ENCODE data around the gene AMBRA1.
A peak's percentile ranks its signal among the peaks of the same experiment; 100 is the strongest.

Gene AMBRA1

DNA sequence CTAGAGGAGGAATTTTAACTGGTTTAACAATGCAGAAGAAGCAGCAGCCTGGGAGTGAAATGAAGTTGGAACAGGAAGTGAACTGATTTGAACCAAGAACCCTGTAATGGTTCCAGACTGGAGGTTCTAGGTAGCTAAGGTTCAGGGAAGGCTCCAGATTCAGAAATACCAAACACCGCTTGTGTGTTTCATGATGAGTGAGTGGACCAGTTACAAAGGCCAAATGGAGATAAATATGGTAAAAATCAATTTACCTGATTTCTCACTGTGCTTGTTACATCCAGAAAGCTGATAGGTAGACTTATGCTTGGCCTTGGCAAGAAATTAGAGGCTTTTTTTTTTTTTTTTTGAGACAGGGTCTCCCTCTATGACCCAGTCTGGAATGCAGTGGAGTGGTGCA is 36.4 kb upstream of the AMBRA1 start:
- Histone ChIP-seq H3K9me3 (ENCODE audit: control insufficient read depth, insufficient read depth, low read length) (no peaks in the 10 kb centered on the region), H3K4me1 (ENCODE audit: insufficient read depth, low read length) (no peaks in the 10 kb centered on the region), H3K9ac (ENCODE audit: low read depth, low read length) (no peak overlapping the region), H3K36me3 (ENCODE audit: insufficient read depth, low read length) (peaks cover 9% of the 10 kb centered on the region)

DNA sequence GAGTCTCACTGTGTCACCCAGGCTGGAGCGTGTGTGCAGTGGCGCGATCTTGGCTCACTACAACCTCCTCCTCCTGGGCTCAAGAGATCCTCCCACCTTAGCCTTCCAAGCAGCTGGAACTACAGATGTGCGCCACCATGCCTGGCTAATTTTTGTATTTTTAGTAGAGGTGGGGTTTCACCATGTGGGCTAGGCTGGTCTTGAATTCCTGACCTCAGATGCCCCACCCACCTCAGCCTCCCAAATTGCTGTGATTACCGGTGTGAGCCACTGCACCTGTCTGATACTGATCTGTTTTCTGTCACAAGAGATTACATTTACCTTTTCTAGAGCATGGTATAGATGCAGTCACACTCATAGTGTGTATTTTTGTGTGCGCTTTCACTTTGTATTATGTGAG is 35.1 kb upstream of the AMBRA1 start:
- H3K9me3 ChIP-seq (ENCODE audit: control insufficient read depth, insufficient read depth, low read length), result no peaks in the 10 kb centered on the region
- H3K4me1 ChIP-seq (ENCODE audit: insufficient read depth, low read length), result no peaks in the 10 kb centered on the region
- H3K9ac ChIP-seq (ENCODE audit: low read depth, low read length), result no peak overlapping the region
- peaks cover 9% of the 10 kb centered on the region for H3K36me3 ChIP-seq (ENCODE audit: insufficient read depth, low read length)

DNA sequence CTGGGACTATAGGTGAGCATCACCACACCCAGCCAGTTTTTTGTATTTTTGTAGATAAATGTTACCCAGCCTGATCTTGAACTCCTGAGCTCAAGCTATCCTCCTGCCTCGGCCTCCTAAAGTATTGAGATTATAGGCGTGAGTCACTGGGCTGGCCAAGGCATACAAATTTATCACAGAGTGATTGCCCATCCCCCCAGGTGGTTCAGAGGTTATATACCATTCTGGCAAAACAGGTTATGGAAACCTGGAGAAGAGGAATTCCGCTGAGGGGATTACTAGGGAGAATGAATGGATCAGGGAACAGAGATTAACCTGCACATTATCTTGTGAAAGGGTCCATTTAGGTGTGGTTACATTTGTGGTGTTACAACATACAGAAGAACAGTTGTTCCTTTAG is 31.6 kb upstream of the AMBRA1 start:
- Histone ChIP-seq H3K9me3 (ENCODE audit: control insufficient read depth, insufficient read depth, low read length) (no peaks in the 10 kb centered on the region), H3K9ac (ENCODE audit: low read depth, low read length) (no peak overlapping the region), H3K36me3 (ENCODE audit: insufficient read depth, low read length) (peaks cover 13% of the 10 kb centered on the region), H3K4me1 (ENCODE audit: insufficient read depth, low read length) (no peaks in the 10 kb centered on the region)

DNA sequence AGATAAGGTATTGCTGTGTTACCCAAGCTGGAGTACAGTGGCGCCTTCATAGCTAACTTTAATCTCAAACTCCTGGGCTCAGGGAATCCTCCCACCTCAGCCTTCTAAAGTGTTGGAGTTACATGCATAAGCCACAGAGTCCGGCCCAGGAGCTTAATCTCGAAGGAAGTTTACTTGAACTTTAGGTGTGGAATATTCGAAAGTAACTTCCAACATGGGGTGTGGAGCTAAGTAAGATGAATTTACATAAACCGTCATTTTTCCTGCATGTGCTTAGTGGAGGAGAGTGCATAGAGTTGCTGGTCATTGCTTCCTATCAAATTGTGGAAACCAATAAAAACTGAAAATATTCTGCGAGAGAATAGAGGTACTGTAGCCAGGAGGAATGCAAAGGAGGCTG is 25.0 kb upstream of the AMBRA1 start:
- Histone ChIP-seq H3K4me1 (ENCODE audit: insufficient read depth, low read length) (peaks cover 4% of the 10 kb centered on the region; the same call in 1 of the 2 replicates), H3K9ac (ENCODE audit: low read depth, low read length) (no peak overlapping the region), H3K36me3 (ENCODE audit: insufficient read depth, low read length) (peaks cover 4% of the 10 kb centered on the region; the same call in 1 of the 2 replicates), H3K9me3 (ENCODE audit: control insufficient read depth, insufficient read depth, low read length) (no peaks in the 10 kb centered on the region)

DNA sequence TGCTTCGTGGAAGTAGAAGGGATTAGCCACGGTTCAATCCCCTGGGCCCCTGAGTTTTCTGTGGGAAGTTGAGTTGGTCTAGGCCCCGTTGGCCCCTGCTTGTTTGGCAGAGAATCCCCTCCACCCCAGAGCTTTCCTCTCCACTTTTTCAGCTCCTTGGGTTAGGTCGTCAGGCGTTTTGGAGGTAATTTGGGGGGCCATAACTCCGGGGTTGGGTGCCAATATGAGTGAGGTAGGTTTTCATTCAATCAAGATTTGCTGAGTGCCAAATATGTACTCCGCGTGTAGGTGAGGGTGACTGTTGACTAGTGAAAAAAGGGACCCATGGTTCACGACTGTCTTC is 24.1 kb upstream of the AMBRA1 start:
- Histone ChIP-seq H3K36me3 (ENCODE audit: insufficient read depth, low read length) (peaks cover 4% of the 10 kb centered on the region; the same call in 1 of the 2 replicates), H3K4me1 (ENCODE audit: insufficient read depth, low read length) (peaks cover 4% of the 10 kb centered on the region; the same call in 1 of the 2 replicates), H3K9ac (ENCODE audit: low read depth, low read length) (peak overlapping the region; percentile 75), H3K9me3 (ENCODE audit: control insufficient read depth, insufficient read depth, low read length) (no peaks in the 10 kb centered on the region)

DNA sequence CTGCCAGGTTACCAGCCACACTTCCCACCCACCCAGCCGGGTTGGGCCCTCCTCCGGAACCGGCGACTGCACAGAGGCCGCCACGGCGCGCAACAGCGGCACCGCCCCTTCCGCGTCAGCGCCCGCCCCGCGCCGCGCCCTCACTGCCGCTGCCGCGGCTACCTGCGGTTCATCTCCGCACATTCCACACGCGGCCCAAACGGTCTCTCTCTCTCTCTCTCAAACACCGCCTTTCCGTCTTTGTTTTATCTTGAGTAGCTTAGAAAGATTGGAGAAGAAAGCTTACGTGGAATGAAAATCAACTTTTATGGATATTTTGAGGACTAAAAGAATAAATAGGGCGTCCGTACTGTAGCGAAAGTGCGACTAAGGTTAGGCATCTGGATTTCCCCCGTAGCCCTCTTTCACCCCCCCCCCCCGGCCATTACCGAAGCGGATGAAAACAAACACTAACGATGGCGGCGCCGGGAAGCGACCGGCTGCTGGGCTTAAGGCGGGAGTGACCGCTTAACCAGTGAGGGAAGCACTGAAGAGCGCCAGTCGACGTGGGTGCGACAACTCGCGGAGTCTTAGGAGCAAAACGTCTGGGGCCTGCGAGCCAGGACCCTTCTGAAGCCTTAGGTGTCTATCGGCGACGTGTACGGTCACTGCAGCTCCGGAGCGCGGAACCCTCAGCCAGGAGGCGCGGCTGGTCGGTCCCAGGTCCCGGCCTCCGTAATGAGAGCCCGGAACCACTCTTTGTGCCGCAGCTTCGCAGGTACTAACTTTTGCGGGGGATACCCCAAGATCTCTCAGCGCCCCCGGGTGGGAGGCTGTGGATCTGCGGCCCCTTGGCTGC is 23.5 kb upstream of the AMBRA1 start, which contains the start of the genes ATG13 and HARBI1:
TSS of gene ATG13 (plus strand) at position 420 of the 838 bp plus-strand sequence. CDS start 26,739 bp downstream, outside the sequence.
TSS of gene HARBI1 (minus strand) at position 94 of the 838 bp plus-strand sequence. CDS start 990 bp downstream, outside the sequence.
- Histone ChIP-seq H3K4me1 (ENCODE audit: insufficient read depth, low read length) (peaks cover 4% of the 10 kb centered on the region; the same call in 1 of the 2 replicates), H3K36me3 (ENCODE audit: insufficient read depth, low read length) (peaks cover 4% of the 10 kb centered on the region; the same call in 1 of the 2 replicates), H3K9ac (ENCODE audit: low read depth, low read length) (peak within 1 kb of the TSS; percentile 75), H3K9me3 (ENCODE audit: control insufficient read depth, insufficient read depth, low read length) (no peaks in the 10 kb centered on the region)

DNA sequence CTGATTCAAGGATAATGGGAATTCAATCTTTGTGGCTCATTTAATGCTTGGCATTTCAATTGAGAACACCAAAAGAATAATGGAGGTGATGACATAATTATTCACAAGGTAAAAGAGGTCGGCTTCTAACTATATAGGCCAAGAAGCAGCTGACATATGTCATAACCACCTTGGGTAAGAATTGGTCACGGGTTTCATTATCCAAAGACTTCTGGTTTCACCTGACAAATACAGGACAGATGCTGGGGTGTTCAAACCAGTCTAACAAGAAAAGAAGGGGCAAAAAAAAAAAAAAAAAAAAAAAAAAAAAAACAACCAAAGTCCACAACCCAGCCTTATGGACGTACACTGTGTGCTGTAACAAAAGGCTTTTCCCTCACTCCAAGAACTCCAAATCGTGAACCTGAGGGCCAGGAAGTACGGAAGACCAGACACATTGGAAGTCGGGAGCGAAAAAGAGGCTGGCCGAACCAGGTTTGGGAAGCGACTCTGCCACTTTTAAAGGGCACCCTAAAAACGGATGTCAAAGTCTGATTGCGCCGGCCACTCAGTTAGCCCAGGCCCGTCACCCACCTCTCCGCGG is 22.8 kb upstream of the AMBRA1 start:
- Histone ChIP-seq H3K4me1 (ENCODE audit: insufficient read depth, low read length) (peaks cover 4% of the 10 kb centered on the region; the same call in 1 of the 2 replicates), H3K36me3 (ENCODE audit: insufficient read depth, low read length) (peaks cover 4% of the 10 kb centered on the region; the same call in 1 of the 2 replicates), H3K9ac (ENCODE audit: low read depth, low read length) (peak overlapping the region; percentile 75), H3K9me3 (ENCODE audit: control insufficient read depth, insufficient read depth, low read length) (no peaks in the 10 kb centered on the region)

DNA sequence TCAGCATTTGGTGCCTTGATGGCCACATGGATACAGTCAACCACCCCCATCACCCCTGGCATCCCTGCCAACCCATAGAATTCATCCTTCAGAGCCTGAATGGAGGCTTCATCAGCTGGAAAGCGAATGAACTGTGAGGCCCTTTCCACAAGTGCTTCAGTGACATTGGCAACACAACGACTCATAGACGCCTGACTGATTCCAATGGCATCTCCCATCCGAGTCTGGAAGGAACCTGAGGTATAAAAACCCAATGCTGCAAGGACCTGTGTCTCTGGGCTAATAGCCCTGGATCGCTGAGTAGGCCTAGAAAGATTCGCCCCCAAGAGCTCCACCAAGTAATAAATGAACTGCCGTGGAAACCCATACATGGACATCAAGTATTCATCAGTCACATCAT is 21.9 kb upstream of the AMBRA1 start:
- Histone ChIP-seq H3K9ac (ENCODE audit: low read depth, low read length) (no peak overlapping the region), H3K4me1 (ENCODE audit: insufficient read depth, low read length) (peaks cover 4% of the 10 kb centered on the region; the same call in 1 of the 2 replicates), H3K9me3 (ENCODE audit: control insufficient read depth, insufficient read depth, low read length) (no peaks in the 10 kb centered on the region), H3K36me3 (ENCODE audit: insufficient read depth, low read length) (no peaks in the 10 kb centered on the region)

DNA sequence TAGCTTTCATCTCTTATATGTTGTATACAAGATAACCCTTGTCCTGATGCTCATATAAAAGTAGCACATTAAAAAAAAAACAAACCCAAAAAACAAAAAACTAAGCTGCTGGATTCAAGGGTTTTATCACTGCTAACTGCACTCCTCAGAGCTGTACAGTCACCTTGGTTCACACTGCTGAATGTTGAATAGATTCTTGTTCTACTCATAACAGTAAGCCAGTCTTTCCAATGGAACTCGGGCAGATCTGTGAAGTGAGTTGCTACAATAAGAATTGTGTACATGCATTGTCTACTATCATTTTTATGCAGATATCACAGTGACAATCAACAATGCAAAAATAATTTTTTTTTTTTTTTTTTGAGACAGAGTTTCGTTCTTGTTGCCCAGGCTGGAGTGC is 18.5 kb upstream of the AMBRA1 start:
- no peaks in the 10 kb centered on the region for H3K9me3 ChIP-seq (ENCODE audit: control insufficient read depth, insufficient read depth, low read length)
- no peak overlapping the region for H3K9ac ChIP-seq (ENCODE audit: low read depth, low read length)
- H3K4me1 ChIP-seq (ENCODE audit: insufficient read depth, low read length), result no peaks in the 10 kb centered on the region
- H3K36me3 ChIP-seq (ENCODE audit: insufficient read depth, low read length), result no peaks in the 10 kb centered on the region

DNA sequence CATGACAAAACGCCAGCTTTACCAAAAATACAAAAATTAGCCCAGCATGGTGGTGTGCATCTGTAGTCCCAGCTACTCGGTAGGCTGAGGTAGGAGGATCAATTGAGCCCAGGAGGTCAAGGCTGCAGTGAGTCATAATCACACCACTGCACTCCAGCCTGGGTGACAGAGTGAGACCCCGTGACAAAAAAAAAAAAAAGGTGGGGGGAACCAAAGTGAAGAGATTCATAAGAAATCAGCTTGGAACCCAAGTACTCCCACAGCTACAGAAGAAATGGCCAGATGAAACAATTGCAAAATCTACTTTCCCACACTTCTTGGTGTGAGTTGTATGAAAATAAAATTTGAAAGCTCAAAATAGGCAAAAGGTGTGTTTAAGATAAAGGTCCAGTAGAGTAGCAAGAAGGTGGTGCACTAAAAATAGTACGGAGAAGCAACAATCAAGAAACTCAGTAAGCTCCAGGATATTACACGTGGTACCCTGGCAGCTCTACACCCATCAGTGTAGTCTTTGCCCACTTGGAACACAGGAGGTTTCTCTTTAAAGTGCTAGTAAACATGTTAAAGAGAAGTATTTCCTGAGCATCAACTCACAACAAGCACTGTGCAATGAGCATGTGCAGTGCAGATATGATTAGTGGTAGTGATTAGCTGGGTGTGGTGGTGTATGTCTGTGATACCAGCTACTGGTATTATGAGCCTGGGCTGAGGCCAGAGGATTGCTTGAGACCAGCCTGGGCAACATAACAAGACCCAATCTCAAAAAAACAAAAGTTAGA is 17.9 kb upstream of the AMBRA1 start:
- Histone ChIP-seq H3K9ac (ENCODE audit: low read depth, low read length) (no peak overlapping the region), H3K9me3 (ENCODE audit: control insufficient read depth, insufficient read depth, low read length) (no peaks in the 10 kb centered on the region), H3K36me3 (ENCODE audit: insufficient read depth, low read length) (no peaks in the 10 kb centered on the region), H3K4me1 (ENCODE audit: insufficient read depth, low read length) (no peaks in the 10 kb centered on the region)

DNA sequence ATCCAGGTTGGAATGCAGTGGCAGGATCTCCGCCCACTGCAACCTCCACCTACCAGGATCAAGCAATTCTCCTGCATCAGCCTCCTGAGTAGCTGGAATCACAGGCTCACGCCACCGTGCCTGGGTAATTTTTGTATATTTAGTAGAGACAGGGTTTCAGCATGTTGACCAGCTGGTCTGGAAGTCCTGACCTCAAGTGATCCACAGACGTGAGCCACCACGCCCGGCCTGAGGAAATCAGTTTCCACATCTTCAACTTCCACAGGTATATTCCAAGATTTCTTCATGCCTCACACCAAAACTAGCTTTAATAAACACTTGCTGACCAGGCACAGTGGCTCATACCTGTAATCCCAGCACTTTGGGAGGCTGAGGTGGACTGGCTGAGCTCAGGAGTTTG is 15.6 kb upstream of the AMBRA1 start:
- Histone ChIP-seq H3K36me3 (ENCODE audit: insufficient read depth, low read length) (no peaks in the 10 kb centered on the region), H3K9me3 (ENCODE audit: control insufficient read depth, insufficient read depth, low read length) (no peaks in the 10 kb centered on the region), H3K9ac (ENCODE audit: low read depth, low read length) (no peak overlapping the region), H3K4me1 (ENCODE audit: insufficient read depth, low read length) (no peaks in the 10 kb centered on the region)

DNA sequence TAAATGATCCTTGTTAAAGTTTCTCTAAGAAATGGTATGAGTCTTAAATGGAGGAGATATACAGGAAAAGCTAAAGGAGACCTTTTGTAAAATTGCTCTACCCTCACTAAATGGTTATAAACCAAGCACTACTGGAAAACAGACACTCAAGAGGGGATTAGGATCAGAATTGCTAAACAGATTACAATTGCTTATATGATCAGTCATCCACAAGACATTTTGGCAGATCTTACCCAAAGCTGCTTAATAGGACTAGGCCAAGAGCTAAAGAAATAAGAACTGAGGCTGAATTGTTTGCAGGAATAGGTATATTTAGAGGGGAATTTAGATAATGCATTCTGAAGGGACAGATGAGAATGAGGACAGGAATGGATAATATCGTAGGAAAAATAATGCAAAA is 13.7 kb upstream of the AMBRA1 start:
- Histone ChIP-seq H3K9me3 (ENCODE audit: control insufficient read depth, insufficient read depth, low read length) (no peaks in the 10 kb centered on the region), H3K9ac (ENCODE audit: low read depth, low read length) (no peak overlapping the region), H3K36me3 (ENCODE audit: insufficient read depth, low read length) (no peaks in the 10 kb centered on the region), H3K4me1 (ENCODE audit: insufficient read depth, low read length) (no peaks in the 10 kb centered on the region)

DNA sequence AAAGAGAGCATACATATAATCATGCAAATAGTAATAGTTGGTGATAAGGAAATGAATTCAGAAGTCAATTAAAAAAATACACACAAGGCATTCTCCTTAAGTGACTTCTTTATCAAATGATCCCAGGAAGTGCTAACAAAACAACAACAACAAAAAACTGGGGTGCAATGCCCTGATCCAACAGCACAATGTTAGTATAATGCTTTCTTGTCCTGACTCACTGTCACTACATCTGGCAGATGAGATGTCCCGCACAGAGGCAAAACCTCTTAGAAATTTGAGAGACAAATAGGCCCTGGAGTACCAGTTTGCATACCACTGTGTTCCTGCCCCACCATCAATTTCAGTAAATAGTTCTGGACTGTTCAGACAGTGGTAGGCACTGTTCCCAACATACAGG is 11.0 kb upstream of the AMBRA1 start:
- Histone ChIP-seq H3K9me3 (ENCODE audit: control insufficient read depth, insufficient read depth, low read length) (no peaks in the 10 kb centered on the region), H3K4me1 (ENCODE audit: insufficient read depth, low read length) (no peaks in the 10 kb centered on the region), H3K36me3 (ENCODE audit: insufficient read depth, low read length) (no peaks in the 10 kb centered on the region), H3K9ac (ENCODE audit: low read depth, low read length) (no peak overlapping the region)

DNA sequence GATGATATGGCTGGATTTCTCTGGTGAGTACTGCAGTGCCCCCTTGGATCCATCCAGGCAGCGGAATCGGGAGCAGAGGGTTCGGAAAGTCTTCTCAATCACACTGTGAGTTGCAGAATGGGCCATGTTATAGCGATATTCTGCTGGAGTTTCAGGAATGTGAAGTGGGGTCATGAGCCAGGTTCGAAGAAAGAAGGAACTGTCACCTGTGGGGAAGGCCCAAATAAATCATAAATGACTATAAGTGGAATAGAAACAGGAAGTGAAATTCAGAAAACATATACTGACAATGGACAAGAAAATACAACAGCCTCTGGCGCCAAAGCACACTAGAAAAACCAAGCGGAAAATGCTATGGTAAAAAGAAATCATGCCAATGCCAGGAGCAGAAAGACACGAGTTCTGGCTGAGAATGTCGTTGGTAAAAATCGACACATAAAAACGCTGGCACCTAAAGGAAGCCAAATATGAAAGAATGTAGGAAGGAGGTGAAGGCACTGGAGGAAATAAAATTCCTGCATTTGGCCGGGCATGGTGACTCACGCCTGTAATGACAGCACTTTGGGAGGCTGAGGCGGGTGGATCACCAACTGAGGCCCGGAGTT is 10.0 kb upstream of the AMBRA1 start:
- Histone ChIP-seq H3K9me3 (ENCODE audit: control insufficient read depth, insufficient read depth, low read length) (no peaks in the 10 kb centered on the region), H3K9ac (ENCODE audit: low read depth, low read length) (no peak overlapping the region), H3K4me1 (ENCODE audit: insufficient read depth, low read length) (no peaks in the 10 kb centered on the region), H3K36me3 (ENCODE audit: insufficient read depth, low read length) (no peaks in the 10 kb centered on the region)
